Uterus (tissue), 4 donors: ENCODE data around the gene URB1. TPM values are rescaled to one million over a fixed set of nuclear protein-coding genes. Genes with fewer than 3 reads are reported as not detected.

ENCODE experiments used
- DNase-seq, 2 donors: peaks; one replicate each; pipeline ENCODE4 v3.0.0-alpha.2; 2019 to 2020
- H3K27ac ChIP-seq, 2 donors: fragments of 200-600 bp; sonication (generic); 1 replicate in 1 of 2; 2 replicates in 1 of 2; pipeline ENCODE4 v1.5.1; 2016 to 2018
- H3K27me3 ChIP-seq, 2 donors: fragments of 200-600 bp; sonication (generic); one replicate each; pipeline ENCODE4 v1.5.1; 2018 to 2019; ENCODE audit warnings: control low read depth in 1 of 2
- H3K36me3 ChIP-seq, 2 donors: fragments of 200-600 bp; sonication (generic); one replicate each; pipeline ENCODE4 v1.5.1; 2019; ENCODE audit warnings: control low read depth in 1 of 2
- H3K4me1 ChIP-seq, 2 donors: fragments of 200-600 bp; sonication (generic); one replicate each; pipeline ENCODE4 v1.5.1; 2018 to 2019; ENCODE audit warnings: control low read depth in 1 of 2
- H3K4me3 ChIP-seq, 2 donors: fragments of 200-600 bp; sonication (generic); 1 replicate in 1 of 2; 2 replicates in 1 of 2; pipeline ENCODE4 v1.5.1; 2018 to 2019; ENCODE audit warnings: mild to moderate bottlenecking in 1 of 2
- H3K9me3 ChIP-seq, 2 donors: fragments of 200-600 bp; sonication (generic); one replicate each; pipeline ENCODE4 v1.5.1; 2019; ENCODE audit warnings: control low read depth in 1 of 2
- CTCF ChIP-seq, 4 experiments: fragments of 200-600 bp in 2 of 4; fragments of 450-650 bp in 2 of 4; sonication (generic) in 2 of 4; IDR thresholded peaks; one replicate each; pipeline ENCODE4 v1.5.1; 2016 to 2019; ENCODE audit warnings: antibody characterized with exemption in 4 of 4, mild to moderate bottlenecking in 2 of 4, moderate library complexity in 1 of 4
- POLR2A ChIP-seq, 2 donors: fragments of 450-650 bp; IDR thresholded peaks; one replicate each; pipeline ENCODE4 v1.6.1; 2016; ENCODE audit warnings: antibody characterized with exemption in 2 of 2, mild to moderate bottlenecking in 1 of 2, moderate library complexity in 1 of 2
- intact Hi-C: fragments of 100-400 bp; cut with DNase I; formaldehyde crosslinking; loops from one replicate; pipeline ENCODE4 v1.15.1; 2023; ENCODE audit warnings: low total_unique reads
- total RNA-seq, 4 donors: library from RNA; depleted of rRNA in 3 of 4; stranded (reverse); fragments of >200 nt in 3 of 4; gene quantifications; one replicate each; pipeline versions ENCODE4 v1.1.0 to v1.2.4, GENCODE V29; 2014 to 2023
- donor health status: DM: yes; HTN: yes; CAD: no.

URB1 gene
- total RNA-seq, 4 donors from 2014 or later, result 11.8 to 31.0 (median 26.0) TPM

GRCh38 chr21:32302560-32302959, 90.3 kb downstream of the URB1 start:
- Histone ChIP-seq H3K36me3 (no peaks in the 10 kb centered on the region), H3K4me3 (no peak overlapping the region), H3K27me3 (no peaks in the 10 kb centered on the region), H3K9me3 (no peaks in the 10 kb centered on the region), H3K27ac (no peak overlapping the region), H3K4me1 (no peaks in the 10 kb centered on the region)
- no peak for TF ChIP-seq POLR2A (IDR thresholded peaks at IDR 0.05)
- TF ChIP-seq CTCF (IDR thresholded peaks at IDR 0.05), result no peak
- intact Hi-C loops, result no loop called here
- no peak for DNase-seq

GRCh38 chr21:32301596-32301995, 91.2 kb downstream of the URB1 start:
- Histone ChIP-seq H3K4me3 (no peak overlapping the region), H3K36me3 (no peaks in the 10 kb centered on the region), H3K27me3 (no peaks in the 10 kb centered on the region), H3K9me3 (no peaks in the 10 kb centered on the region), H3K27ac (no peak overlapping the region), H3K4me1 (no peaks in the 10 kb centered on the region)
- no peak for TF ChIP-seq CTCF (IDR thresholded peaks at IDR 0.05)
- no peak for TF ChIP-seq POLR2A (IDR thresholded peaks at IDR 0.05)
- DNase-seq, result no peak
- intact Hi-C loops, result no loop called here

- Histone ChIP-seq H3K9me3 (no peaks in the 10 kb centered on the region), H3K27ac (no peak overlapping the region), H3K4me1 (no peaks in the 10 kb centered on the region), H3K27me3 (no peaks in the 10 kb centered on the region), H3K4me3 (no peak overlapping the region), H3K36me3 (no peaks in the 10 kb centered on the region)
- intact Hi-C loops, result no loop called here
- DNase-seq, result no peak
- TF ChIP-seq CTCF (IDR thresholded peaks at IDR 0.05) (no peak), POLR2A (IDR thresholded peaks at IDR 0.05) (no peak)
Measured at GRCh38 chr21:32300117-32300681, 92.6 kb downstream of the URB1 start.

GRCh38 chr21:32299695-32300094, 93.1 kb downstream of the URB1 start:
- no peak for DNase-seq
- Histone ChIP-seq H3K9me3 (no peaks in the 10 kb centered on the region), H3K4me3 (no peak overlapping the region), H3K4me1 (no peaks in the 10 kb centered on the region), H3K27me3 (no peaks in the 10 kb centered on the region), H3K27ac (no peak overlapping the region), H3K36me3 (no peaks in the 10 kb centered on the region)
- TF ChIP-seq CTCF (IDR thresholded peaks at IDR 0.05) (no peak), POLR2A (IDR thresholded peaks at IDR 0.05) (no peak)
- intact Hi-C loops, result no loop called here

GRCh38 chr21:32298658-32299081, 94.1 kb downstream of the URB1 start, which contains the start of gene MRAP:
Gene MRAP (plus strand): TSS chr21:32298855. CDS start chr21:32298972, 117 bp downstream.
- H3K4me3 ChIP-seq, result no peak within 1 kb of the TSS
- no peak within 1 kb of the TSS for H3K27ac ChIP-seq
- DNase-seq, result no peak
- no peaks in the 10 kb centered on the region for H3K4me1 ChIP-seq
- H3K9me3 ChIP-seq, result no peaks in the 10 kb centered on the region
- intact Hi-C loops, result no loop called here
- H3K27me3 ChIP-seq, result no peaks in the 10 kb centered on the region
- H3K36me3 ChIP-seq, result no peaks in the 10 kb centered on the region
- TF ChIP-seq CTCF (IDR thresholded peaks at IDR 0.05), result no peak
- TF ChIP-seq POLR2A (IDR thresholded peaks at IDR 0.05), result no peak
